SK-N-SH (cell line): Measurements from ENCODE around the gene USPL1.

Experiments used
- CHD2 ChIP-seq: fragments of 150-350 bp; IDR thresholded peaks from 2 replicates; pipeline ENCODE4 v1.6.1; 2018; ENCODE audit warnings: low read length; ENCODE audit not compliant: partially characterized antibody
- CTCF ChIP-seq: fragments of 200-600 bp; sonication (generic); IDR thresholded peaks from 2 replicates; pipeline ENCODE4 v1.6.1; 2017; ENCODE audit warnings: antibody characterized with exemption, mild to moderate bottlenecking, moderate library complexity
- EP300 ChIP-seq, 2 experiments: IDR thresholded peaks; 2 replicates each; pipeline versions ENCODE4 v1.4.0 to v1.6.1; 2012; ENCODE audit warnings: borderline replicate concordance in 1 of 2, low read depth in 1 of 2, low read length in 1 of 2
- EZH2phosphoT487 ChIP-seq: fragments of 200-600 bp; sonication (generic); IDR thresholded peaks from 2 replicates; pipeline ENCODE4 v1.6.1; 2017; ENCODE audit warnings: low read depth, mixed run types, mild to moderate bottlenecking, antibody characterized with exemption, moderate library complexity, borderline replicate concordance
- MXI1 ChIP-seq: IDR thresholded peaks from 2 replicates; pipeline ENCODE4 v1.6.1; 2012; ENCODE audit warnings: mild to moderate bottlenecking, low read depth, low read length, improper control_type of control experiment
- NFIC ChIP-seq: IDR thresholded peaks from 2 replicates; pipeline ENCODE4 v1.4.0; 2012; ENCODE audit warnings: borderline replicate concordance
- POLR2AphosphoS5 ChIP-seq: IDR thresholded peaks from 2 replicates; pipeline ENCODE4 v1.6.1; 2012; ENCODE audit warnings: low read depth, low read length
- RAD21 ChIP-seq: IDR thresholded peaks from 2 replicates; pipeline ENCODE4 v1.6.1; 2012; ENCODE audit warnings: mild to moderate bottlenecking, low read length
- REST ChIP-seq: IDR thresholded peaks from 2 replicates; pipeline ENCODE4 v1.6.1; 2012; ENCODE audit warnings: mild to moderate bottlenecking, low read depth, low read length, moderate library complexity
- SIN3A ChIP-seq: IDR thresholded peaks from 2 replicates; pipeline ENCODE4 v1.6.1; 2012; ENCODE audit warnings: low read depth, mild to moderate bottlenecking, low read length, moderate library complexity, borderline replicate concordance
- SMC3 ChIP-seq: IDR thresholded peaks from 2 replicates; pipeline ENCODE4 v1.6.1; 2012; ENCODE audit warnings: low read depth, low read length, improper control_type of control experiment
- YY1 ChIP-seq: IDR thresholded peaks from 2 replicates; pipeline ENCODE4 v1.4.0; 2012; ENCODE audit warnings: low read depth, mild to moderate bottlenecking
- TF ChIP-seq, protein P1 (sequence below): fragments of 150-350 bp; IDR thresholded peaks from 2 replicates; pipeline ENCODE4 v1.6.1; 2017; ENCODE audit warnings: antibody characterized with exemption, low read length, low read depth, borderline replicate concordance
- TF ChIP-seq, protein P2 (sequence below): IDR thresholded peaks from 2 replicates; pipeline ENCODE4 v1.4.0; 2012; ENCODE audit warnings: low read depth

- TF ChIP-seq NFIC (no peak), CTCF (no peak), SIN3A (no peak), YY1 (no peak), EZH2phosphoT487 (no peak), MXI1 (no peak), REST (no peak), EP300 (IDR thresholded peaks at IDR 0.05; ENCODE audit: borderline replicate concordance in 1 of 2, low read depth in 1 of 2, low read length in 1 of 2) (no peak), SMC3 (no peak), RAD21 (no peak), POLR2AphosphoS5 (no peak), CHD2 (no peak)
- TF ChIP-seq, protein P1, sequence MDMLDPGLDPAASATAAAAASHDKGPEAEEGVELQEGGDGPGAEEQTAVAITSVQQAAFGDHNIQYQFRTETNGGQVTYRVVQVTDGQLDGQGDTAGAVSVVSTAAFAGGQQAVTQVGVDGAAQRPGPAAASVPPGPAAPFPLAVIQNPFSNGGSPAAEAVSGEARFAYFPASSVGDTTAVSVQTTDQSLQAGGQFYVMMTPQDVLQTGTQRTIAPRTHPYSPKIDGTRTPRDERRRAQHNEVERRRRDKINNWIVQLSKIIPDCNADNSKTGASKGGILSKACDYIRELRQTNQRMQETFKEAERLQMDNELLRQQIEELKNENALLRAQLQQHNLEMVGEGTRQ = no peak
- TF ChIP-seq, protein P2, sequence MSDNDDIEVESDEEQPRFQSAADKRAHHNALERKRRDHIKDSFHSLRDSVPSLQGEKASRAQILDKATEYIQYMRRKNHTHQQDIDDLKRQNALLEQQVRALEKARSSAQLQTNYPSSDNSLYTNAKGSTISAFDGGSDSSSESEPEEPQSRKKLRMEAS = no peak
Observed at GRCh38 chr13:30656178-30656577, 38.5 kb downstream of the USPL1 start.
